HG03280 (cell line): ENCODE data around the gene ING4.

Source experiments
- ATAC-seq: cut with Tn5 transposase; IDR thresholded peaks from one replicate; pipeline ENCODE4 v1.9.1; 2021; ENCODE audit warnings: mild to moderate bottlenecking, moderate library complexity; ENCODE audit not compliant: unreplicated experiment

The ING4 gene

DNA sequence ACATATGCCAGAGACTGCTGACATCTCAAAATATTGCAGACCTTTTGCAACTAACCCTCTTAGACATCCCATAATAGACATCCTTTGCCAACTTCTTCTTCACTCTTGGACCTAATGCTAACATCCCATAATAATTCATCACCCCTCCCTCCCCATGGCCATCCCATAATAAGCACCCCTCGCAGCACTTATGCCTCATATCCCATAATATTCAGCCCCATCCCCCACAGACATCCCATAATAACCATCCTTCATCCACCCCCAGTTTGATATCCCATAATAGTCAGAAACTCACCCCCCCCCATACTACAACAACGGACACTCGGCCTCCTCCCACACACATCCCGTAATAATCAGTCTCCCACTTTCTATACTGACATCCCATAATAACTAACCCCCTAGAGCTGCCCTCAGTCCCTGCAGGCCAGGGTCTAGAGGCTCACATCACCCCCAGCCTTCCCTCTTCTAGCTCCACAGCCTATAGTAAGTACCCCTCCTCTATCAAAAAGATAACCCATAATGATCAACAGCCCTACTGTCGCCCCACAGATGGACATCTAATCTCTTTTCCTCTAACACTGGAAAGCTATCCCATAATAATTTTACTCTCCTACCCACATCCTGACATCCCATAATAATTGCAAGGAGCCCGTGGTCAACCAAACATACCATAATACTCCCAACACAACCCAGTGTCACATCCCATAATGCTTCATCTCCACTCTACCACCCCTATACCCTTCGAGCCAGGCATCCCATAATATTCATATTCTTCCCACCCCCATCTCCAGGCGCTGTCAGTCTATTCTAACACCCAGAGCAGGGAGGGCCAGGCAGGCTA, 54.9 kb downstream of the ING4 start:
- peak; percentile 27 for ATAC-seq

DNA sequence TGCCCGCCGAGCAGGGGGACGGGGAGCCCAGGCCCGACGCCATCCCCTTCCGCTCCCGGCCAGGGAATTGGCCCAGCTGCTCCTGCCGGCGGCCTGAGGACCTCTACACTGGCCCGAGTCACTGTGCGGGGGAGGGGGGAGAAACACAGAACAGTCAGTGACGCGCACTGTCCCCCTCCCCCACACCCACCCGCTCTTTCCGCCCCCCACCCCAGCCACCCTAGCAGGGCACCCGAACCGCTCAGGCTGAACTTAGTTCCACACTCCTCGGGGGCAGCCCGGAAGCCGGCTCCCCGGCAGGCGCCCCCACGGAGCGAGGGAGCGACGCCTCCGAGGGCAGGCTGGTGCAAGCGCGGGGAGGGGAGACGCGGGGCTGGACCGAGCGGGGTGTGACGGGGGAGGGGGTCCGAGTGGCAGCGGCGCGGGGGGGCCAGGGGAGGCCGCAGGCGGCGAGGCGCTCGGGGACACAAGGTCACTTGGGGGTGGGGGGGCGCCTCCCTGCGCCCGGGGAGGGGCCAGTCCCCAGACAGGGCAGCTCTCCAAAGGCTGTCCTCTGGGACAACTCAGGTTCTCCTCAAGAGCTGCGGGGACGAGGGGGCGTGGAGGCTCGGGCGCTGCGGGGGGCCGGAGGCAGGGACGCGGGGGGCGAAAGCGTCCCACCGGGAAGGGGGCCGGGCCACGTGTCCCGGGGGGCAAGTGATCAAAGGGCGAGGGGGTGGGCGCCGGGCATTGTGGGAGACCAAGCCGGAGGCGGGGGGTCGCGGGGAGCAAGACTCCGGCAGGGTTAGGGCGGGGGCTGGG, 56.4 kb downstream of the ING4 start:
- ATAC-seq = peak; percentile 1

DNA sequence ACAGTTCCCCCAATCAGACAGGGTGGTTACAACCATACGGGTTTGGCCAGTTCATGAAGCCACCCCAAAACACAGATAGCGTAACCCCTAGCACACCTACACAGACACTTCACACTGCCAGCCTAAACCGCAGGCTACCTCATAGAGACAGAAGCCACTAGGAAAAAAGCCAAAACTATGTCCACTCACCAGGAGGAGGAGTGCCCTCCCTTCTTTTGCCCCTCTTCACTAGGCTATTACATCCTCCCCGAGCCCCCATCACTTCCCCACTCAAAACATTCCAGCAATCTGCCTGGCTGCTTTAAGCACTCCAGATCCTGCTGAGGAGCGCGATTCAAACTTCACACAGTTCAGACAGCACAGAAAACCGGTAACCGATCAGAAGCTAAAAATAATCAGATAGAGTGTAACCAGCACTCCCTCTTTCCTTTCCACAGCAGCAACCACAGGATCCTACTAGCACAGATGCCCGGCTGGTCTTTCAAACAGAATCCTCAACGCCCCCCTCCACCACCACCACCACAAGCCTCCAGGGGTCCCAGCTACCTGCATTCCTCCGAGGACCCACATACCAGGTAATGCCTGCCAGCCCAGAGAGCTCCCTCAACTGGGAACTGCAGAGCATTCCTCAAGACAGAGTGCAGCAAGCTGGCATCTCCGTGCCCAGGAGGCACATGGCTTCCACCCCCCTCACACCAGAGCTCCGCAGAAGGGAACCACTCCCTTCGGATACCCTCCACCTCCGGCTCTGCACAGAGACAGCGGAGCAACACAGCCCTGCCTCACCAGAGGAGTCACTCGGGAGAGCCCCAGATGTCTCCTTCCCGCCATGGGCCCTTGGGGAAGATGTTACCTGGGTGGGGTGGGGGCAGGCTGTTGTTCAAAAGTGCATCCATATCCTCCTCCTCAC, 57.2 kb downstream of the ING4 start:
- ATAC-seq = no peak

DNA sequence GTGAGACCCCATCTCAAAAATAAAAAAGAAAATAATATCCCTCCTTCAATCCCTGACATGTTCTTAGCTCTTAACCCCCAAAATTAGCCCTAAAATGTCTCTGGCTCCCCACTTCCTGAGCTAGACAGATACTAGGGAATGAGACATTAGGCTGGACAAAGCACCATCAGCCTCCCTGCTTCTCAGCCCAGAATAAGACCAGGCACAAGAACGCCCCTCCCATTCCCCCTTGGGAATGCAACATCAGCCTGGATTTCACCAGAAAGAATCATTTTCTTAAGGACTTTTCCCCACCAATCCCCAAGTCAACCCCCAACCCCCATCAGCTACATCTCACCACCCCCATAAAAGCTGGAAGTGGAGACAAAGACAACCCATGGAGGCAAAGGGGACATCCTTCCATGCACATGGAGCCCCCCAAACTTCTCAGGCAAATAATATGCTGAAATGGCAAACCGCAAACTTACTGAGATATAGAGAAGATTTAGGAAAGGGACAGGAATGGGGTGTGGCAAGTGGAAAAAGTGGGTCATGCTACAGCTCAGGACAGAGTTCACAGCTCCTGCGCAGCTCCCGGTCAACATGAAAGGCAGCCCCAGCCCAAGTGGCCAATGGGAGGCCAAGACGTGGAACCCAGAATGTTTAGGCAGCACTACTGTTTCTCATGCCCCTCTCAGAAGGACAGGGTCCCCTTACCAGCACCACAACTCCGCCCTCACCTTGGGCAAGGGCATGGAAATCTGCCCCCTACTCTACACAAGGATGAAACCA, 58.5 kb downstream of the ING4 start:
- no peak for ATAC-seq

DNA sequence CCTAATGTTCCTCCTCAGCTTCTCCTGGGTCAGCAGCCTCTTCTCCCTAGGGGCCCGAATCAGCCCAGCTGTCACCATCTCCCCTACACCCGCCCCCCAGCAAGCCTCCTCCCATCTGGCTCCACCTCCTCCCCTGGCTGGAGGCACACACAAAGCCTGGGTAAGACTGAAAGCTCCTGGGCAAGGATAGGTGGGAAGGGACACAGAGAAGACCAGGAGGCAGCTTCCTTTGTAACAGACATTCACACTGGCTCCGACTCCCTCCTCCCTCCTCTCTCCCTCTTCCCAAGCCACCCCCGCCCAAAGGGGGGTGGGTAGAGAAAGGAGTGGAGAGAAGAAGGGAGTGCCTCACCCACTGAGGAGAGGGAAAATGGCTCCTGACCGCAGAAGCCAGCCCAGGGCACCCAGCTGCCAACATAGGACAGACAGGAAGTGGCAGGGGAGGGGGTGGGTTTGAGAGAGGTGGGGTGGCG, 59.8 kb downstream of the ING4 start:
- ATAC-seq = no peak

- ATAC-seq = no peak
These were observed 60.4 kb downstream of the ING4 start for GRCh38 chr12:6602526-6602925.
